ENCODE data around the gene FNBP1.

The FNBP1 gene

GRCh38 chr9:129887334-129888292 lies 155.4 kb downstream of the FNBP1 start:
- DNase-seq, result peak; percentile 64

GRCh38 chr9:129886226-129887174 lies 156.5 kb downstream of the FNBP1 start:
- peak; percentile 49 for DNase-seq

- DNase-seq, result peak; percentile 61
These were observed 157.3 kb downstream of the FNBP1 start for GRCh38 chr9:129885670-129886106.

GRCh38 chr9:129885018-129885669 lies 157.8 kb downstream of the FNBP1 start:
- no peak for DNase-seq

GRCh38 chr9:129884220-129885017 lies 158.6 kb downstream of the FNBP1 start:
- peak; percentile 88 for DNase-seq

GRCh38 chr9:129881547-129882324 lies 161.3 kb downstream of the FNBP1 start:
- DNase-seq, result no peak

GRCh38 chr9:129880654-129881546 lies 162.1 kb downstream of the FNBP1 start:
- DNase-seq, result no peak

- no peak for DNase-seq
These were observed 162.9 kb downstream of the FNBP1 start for GRCh38 chr9:129879991-129880653.

- no peak for DNase-seq
These were observed 163.8 kb downstream of the FNBP1 start for GRCh38 chr9:129879103-129879699.

GRCh38 chr9:129878291-129878690 lies 164.7 kb downstream of the FNBP1 start:
- no peak for DNase-seq

- no peak for DNase-seq
These were observed 166.2 kb downstream of the FNBP1 start for GRCh38 chr9:129876815-129877214.

GRCh38 chr9:129875687-129876395 lies 167.1 kb downstream of the FNBP1 start:
- no peak for DNase-seq

- no peak for DNase-seq
These were observed 167.8 kb downstream of the FNBP1 start for GRCh38 chr9:129875181-129875611.

GRCh38 chr9:129874261-129875101 lies 168.5 kb downstream of the FNBP1 start:
- DNase-seq, result no peak

- DNase-seq, result no peak
These were observed 169.3 kb downstream of the FNBP1 start for GRCh38 chr9:129873563-129874190.

- DNase-seq, result no peak
These were observed 171.9 kb downstream of the FNBP1 start for GRCh38 chr9:129871046-129871445.
